ENCODE measurements around the gene CAMTA1.

The CAMTA1 gene

DNA sequence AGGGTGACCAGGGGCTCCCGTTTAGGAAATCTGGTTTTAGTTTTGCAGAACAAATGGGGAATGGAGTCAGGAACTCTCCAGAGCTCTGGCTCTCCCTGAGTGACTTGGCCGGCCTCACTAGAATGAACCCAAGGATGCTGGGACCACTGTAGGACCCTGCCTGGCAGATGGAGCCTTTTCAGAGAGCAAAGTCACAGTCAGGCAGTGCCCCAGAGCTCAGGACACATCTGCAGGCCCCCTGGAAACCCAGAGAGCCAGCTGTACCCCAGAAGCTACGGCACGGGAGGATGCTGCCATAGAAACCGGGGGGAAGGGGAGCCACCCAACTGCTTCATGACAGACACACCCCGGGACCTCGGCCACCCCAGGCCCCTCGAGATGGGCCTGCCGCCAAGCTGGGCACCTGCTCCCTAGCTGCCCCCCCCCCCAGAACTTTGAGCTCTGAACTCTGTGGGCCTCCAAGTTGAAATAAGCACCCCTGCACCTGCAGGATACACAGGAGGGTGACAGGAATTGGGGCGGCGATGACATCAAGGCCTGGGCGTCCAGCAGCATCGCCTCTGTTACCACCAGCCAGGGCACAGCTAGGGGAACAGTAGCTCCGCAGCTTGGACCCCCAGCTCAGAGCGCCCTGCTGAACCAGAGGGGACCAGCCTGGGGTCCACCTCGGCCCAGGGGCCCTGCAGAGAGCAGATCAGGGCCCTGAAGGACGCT is 894.1 kb downstream of the CAMTA1 start:
- TF ChIP-seq, protein P1, sequence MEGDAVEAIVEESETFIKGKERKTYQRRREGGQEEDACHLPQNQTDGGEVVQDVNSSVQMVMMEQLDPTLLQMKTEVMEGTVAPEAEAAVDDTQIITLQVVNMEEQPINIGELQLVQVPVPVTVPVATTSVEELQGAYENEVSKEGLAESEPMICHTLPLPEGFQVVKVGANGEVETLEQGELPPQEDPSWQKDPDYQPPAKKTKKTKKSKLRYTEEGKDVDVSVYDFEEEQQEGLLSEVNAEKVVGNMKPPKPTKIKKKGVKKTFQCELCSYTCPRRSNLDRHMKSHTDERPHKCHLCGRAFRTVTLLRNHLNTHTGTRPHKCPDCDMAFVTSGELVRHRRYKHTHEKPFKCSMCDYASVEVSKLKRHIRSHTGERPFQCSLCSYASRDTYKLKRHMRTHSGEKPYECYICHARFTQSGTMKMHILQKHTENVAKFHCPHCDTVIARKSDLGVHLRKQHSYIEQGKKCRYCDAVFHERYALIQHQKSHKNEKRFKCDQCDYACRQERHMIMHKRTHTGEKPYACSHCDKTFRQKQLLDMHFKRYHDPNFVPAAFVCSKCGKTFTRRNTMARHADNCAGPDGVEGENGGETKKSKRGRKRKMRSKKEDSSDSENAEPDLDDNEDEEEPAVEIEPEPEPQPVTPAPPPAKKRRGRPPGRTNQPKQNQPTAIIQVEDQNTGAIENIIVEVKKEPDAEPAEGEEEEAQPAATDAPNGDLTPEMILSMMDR (IDR thresholded peaks at IDR 0.05; ENCODE audit: poor library complexity, severe bottlenecking) = no peak
- ATAC-seq (ENCODE audit: low read depth) (no peak), DNase-seq (ENCODE audit: low spot score) (peak; percentile 22)
- H3K4me1 ChIP-seq (ENCODE audit: insufficient read depth, poor library complexity, severe bottlenecking) = no peaks in the 10 kb centered on the region
- H3K4me3 ChIP-seq (ENCODE audit: severe bottlenecking) = peak overlapping the region; percentile 48
- H3K9me3 ChIP-seq (ENCODE audit: severe bottlenecking) = no peaks in the 10 kb centered on the region
- no peaks in the 10 kb centered on the region for H3K36me3 ChIP-seq (ENCODE audit: low read depth)
- no peak overlapping the region for H3K27ac ChIP-seq (ENCODE audit: poor library complexity, severe bottlenecking)
- H3K27me3 ChIP-seq (ENCODE audit: insufficient read depth, poor library complexity, severe bottlenecking) = no peaks in the 10 kb centered on the region

DNA sequence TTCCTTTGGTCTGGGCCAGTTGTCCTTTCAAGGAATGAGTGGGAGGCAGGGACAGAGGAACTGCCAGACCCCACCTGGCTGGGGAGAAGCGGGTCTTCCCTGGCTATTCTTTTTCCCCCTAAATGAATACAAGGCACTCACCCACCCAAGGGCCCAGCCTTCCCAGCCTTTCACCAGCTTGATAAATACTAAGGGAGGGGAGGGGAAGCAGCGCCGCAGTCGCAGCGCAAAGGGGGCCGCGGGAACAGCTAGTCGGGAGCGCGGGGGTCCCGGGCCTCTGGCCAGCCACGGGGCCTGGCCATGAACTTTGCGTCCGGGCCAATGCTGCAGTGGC is 894.6 kb downstream of the CAMTA1 start:
- DNase-seq (ENCODE audit: low spot score) = no peak
- TF ChIP-seq, protein P1 (IDR thresholded peaks at IDR 0.05; ENCODE audit: poor library complexity, severe bottlenecking) = no peak
- H3K27ac ChIP-seq (ENCODE audit: poor library complexity, severe bottlenecking) = no peak overlapping the region
- ATAC-seq (ENCODE audit: low read depth) = no peak
- no peaks in the 10 kb centered on the region for H3K9me3 ChIP-seq (ENCODE audit: severe bottlenecking)
- H3K36me3 ChIP-seq (ENCODE audit: low read depth) = no peaks in the 10 kb centered on the region
- no peaks in the 10 kb centered on the region for H3K27me3 ChIP-seq (ENCODE audit: insufficient read depth, poor library complexity, severe bottlenecking)
- H3K4me3 ChIP-seq (ENCODE audit: severe bottlenecking) = peak overlapping the region; percentile 48
- no peaks in the 10 kb centered on the region for H3K4me1 ChIP-seq (ENCODE audit: insufficient read depth, poor library complexity, severe bottlenecking)

DNA sequence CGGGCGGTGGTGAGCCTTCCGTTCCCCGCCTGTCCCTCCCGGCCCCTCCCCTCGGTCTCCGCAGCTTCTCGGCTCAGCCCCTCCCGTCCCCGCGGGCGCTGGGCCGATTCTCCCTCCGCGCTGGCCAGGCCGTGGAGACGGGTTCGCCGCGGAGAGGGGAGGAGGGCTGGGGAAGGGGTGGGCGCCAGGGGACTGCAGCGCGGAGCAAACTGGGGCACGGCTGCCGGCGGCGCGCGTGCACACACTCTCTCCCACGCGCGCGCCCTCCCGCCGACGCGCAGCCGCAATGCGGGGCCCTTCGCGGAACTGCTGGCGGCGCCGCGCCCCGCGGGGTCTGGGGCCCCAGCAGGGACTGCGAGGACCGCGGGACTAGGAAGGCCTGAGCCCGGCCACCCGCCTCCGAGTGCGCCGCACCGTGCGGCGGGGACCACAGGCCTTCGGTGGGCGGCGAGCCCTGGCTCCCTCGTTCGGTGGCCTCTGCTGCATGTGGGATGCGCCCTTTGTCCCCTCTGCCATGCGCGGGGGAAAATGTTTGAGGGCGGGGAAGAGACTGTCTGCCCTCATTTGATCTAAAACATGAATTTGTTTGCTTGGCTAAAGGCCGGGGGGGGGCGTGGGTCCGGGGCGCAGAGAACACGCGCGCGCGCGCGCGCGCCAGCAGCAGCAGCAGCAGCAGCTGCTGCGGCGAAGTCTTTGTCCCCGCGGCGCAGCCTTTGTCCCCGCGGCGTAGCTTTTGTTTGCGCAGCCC is 895.1 kb downstream of the CAMTA1 start:
- Histone ChIP-seq H3K36me3 (ENCODE audit: low read depth) (no peaks in the 10 kb centered on the region), H3K4me1 (ENCODE audit: insufficient read depth, poor library complexity, severe bottlenecking) (no peaks in the 10 kb centered on the region), H3K9me3 (ENCODE audit: severe bottlenecking) (no peaks in the 10 kb centered on the region), H3K27me3 (ENCODE audit: insufficient read depth, poor library complexity, severe bottlenecking) (no peaks in the 10 kb centered on the region), H3K27ac (ENCODE audit: poor library complexity, severe bottlenecking) (no peak overlapping the region), H3K4me3 (ENCODE audit: severe bottlenecking) (peak overlapping the region; percentile 48)
- DNase-seq (ENCODE audit: low spot score) (no peak), ATAC-seq (ENCODE audit: low read depth) (peak; percentile 38)
- TF ChIP-seq, protein P1 (IDR thresholded peaks at IDR 0.05; ENCODE audit: poor library complexity, severe bottlenecking) = no peak

DNA sequence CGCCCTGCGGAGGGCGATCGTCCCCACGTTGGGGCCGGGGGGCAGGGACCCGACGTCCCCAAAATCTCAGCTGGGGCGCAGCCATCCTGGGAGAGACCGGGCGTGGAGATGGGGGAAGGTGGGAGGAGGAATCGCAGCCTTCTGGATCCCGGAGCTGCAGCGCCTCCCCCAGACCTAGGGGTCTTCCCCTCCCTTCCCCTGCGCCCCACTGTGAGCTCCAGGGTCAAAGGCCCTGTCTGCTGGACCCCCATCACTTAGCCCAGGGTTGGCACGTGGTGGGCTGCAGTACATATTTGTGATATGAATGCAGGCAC is 895.7 kb downstream of the CAMTA1 start:
- Histone ChIP-seq H3K27me3 (ENCODE audit: insufficient read depth, poor library complexity, severe bottlenecking) (no peaks in the 10 kb centered on the region), H3K4me3 (ENCODE audit: severe bottlenecking) (peak overlapping the region; percentile 48), H3K27ac (ENCODE audit: poor library complexity, severe bottlenecking) (no peak overlapping the region), H3K4me1 (ENCODE audit: insufficient read depth, poor library complexity, severe bottlenecking) (no peaks in the 10 kb centered on the region), H3K36me3 (ENCODE audit: low read depth) (no peaks in the 10 kb centered on the region), H3K9me3 (ENCODE audit: severe bottlenecking) (no peaks in the 10 kb centered on the region)
- ATAC-seq (ENCODE audit: low read depth) (no peak), DNase-seq (ENCODE audit: low spot score) (no peak)
- TF ChIP-seq, protein P1 (IDR thresholded peaks at IDR 0.05; ENCODE audit: poor library complexity, severe bottlenecking) = no peak

DNA sequence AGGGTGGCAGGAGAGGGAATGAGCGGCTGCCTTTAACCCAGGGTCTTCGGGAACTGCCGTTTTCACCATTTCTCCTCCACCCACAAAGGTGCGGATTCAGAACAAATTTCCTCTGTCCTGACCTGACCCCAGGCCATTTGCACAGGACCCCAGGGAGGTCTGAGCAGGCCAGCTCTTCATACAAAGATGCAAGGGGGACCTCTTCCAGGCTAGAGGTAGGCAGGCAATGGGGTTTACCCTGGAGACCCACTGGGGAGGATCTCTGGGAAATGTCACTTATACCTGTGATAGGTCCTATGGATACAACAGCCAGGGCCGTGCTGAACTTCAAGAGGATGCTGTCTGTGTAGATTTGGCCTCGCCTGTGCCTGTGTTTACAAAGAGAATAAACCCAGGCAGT is 896.1 kb downstream of the CAMTA1 start:
- TF ChIP-seq, protein P1 (IDR thresholded peaks at IDR 0.05; ENCODE audit: poor library complexity, severe bottlenecking) = no peak
- Histone ChIP-seq H3K9me3 (ENCODE audit: severe bottlenecking) (no peaks in the 10 kb centered on the region), H3K4me1 (ENCODE audit: insufficient read depth, poor library complexity, severe bottlenecking) (no peaks in the 10 kb centered on the region), H3K27ac (ENCODE audit: poor library complexity, severe bottlenecking) (no peak overlapping the region), H3K4me3 (ENCODE audit: severe bottlenecking) (no peak overlapping the region), H3K36me3 (ENCODE audit: low read depth) (no peaks in the 10 kb centered on the region), H3K27me3 (ENCODE audit: insufficient read depth, poor library complexity, severe bottlenecking) (no peaks in the 10 kb centered on the region)
- peak; percentile 41 for DNase-seq (ENCODE audit: low spot score)
- ATAC-seq (ENCODE audit: low read depth) = no peak

Data from RWPE2 (cell line).